GM06990 (cell line): ENCODE data around the gene NXPH1.

ENCODE experiments used
- DNase-seq: peaks from one replicate; pipeline ENCODE4 v3.0.0-alpha.2; 2011; ENCODE audit not compliant: insufficient read length; ENCODE audit errors: extremely low read depth
- H3K27me3 ChIP-seq: replicated peaks from 2 replicates; pipeline ENCODE4 v1.6.0; 2011; ENCODE audit warnings: low read length; ENCODE audit not compliant: control insufficient read depth, insufficient read depth
- H3K36me3 ChIP-seq: 2 replicates; pipeline ENCODE4 v1.5.1; 2011; ENCODE audit warnings: low read length; ENCODE audit not compliant: control insufficient read depth, insufficient read depth
- H3K4me3 ChIP-seq: replicated peaks from 2 replicates; pipeline ENCODE4 v1.5.1; 2011; ENCODE audit warnings: low read depth, mild to moderate bottlenecking, control low read depth, low read length
- TF ChIP-seq, protein P1 (sequence below): IDR thresholded peaks from 2 replicates; pipeline ENCODE4 v1.5.1; 2011; ENCODE audit warnings: low read length, control low read depth, mild to moderate bottlenecking, inconsistent platforms; ENCODE audit not compliant: insufficient read depth, poor library complexity, severe bottlenecking

NXPH1 gene

DNA sequence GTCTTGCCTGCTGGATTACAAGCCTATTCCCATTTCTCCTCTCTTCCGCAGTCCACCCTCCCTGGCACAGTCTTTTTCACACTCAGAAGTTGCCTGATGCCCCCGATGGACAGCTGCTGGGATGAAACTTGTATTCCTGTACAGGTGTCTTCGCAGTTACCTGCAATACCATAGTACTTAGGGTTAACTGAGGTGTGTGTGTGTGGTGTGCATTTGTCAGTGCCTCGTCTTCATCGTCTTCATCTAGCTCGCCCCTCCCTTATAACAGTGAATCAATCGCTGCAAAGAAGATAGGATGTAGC, 11.0 kb downstream of the NXPH1 start:
- DNase-seq, result no peak
- TF ChIP-seq, protein P1, sequence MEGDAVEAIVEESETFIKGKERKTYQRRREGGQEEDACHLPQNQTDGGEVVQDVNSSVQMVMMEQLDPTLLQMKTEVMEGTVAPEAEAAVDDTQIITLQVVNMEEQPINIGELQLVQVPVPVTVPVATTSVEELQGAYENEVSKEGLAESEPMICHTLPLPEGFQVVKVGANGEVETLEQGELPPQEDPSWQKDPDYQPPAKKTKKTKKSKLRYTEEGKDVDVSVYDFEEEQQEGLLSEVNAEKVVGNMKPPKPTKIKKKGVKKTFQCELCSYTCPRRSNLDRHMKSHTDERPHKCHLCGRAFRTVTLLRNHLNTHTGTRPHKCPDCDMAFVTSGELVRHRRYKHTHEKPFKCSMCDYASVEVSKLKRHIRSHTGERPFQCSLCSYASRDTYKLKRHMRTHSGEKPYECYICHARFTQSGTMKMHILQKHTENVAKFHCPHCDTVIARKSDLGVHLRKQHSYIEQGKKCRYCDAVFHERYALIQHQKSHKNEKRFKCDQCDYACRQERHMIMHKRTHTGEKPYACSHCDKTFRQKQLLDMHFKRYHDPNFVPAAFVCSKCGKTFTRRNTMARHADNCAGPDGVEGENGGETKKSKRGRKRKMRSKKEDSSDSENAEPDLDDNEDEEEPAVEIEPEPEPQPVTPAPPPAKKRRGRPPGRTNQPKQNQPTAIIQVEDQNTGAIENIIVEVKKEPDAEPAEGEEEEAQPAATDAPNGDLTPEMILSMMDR, result no peak
- Histone ChIP-seq H3K4me3 (no peak overlapping the region), H3K27me3 (no peaks in the 10 kb centered on the region; the same call in 1 of the 2 replicates), H3K36me3 (no peaks in the 10 kb centered on the region)

DNA sequence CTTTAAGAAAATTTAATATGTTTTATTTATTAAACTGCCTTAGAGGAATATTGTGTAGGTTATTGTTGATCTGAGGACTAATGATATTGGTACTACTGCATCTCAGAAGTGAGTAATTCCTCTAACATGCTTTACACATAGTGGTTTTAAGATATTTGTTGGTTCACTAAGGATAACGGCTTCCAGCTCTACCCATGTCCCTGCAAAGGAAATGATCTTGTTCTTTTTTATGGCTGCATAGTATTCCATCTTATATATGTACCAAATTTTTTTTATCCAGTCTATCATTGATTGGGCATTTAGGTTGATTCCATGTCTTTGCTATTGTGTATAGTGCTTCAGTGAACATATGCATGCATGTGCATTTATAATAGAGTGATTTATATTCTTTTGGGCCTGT, 20.1 kb downstream of the NXPH1 start:
- no peaks in the 10 kb centered on the region for H3K36me3 ChIP-seq
- DNase-seq, result no peak
- H3K4me3 ChIP-seq, result no peak overlapping the region
- TF ChIP-seq, protein P1, result no peak
- no peaks in the 10 kb centered on the region for H3K27me3 ChIP-seq

DNA sequence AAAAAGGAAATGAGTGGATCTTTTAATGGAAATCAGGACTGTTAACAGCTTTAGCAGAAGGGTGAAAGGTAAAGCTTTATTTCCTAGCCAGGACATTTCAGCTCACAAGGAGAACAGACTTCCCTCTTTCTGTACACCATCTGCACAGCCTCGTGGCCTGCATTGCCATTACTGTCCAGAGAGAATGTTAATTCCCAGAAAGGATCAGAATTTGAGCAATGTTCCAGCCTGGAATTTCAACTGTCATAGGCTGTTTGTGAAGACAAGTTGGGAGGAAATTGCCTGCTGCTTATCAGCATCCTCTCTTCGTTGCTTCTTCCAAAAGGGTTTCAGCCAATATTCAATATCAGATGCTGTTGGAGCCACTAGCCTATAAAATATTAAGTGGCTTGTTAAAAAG, 22.0 kb downstream of the NXPH1 start:
- TF ChIP-seq, protein P1, result no peak
- H3K27me3 ChIP-seq, result no peaks in the 10 kb centered on the region
- DNase-seq, result no peak
- H3K36me3 ChIP-seq, result no peaks in the 10 kb centered on the region
- H3K4me3 ChIP-seq, result no peak overlapping the region

GRCh38 chr7:8462309-8462708, 28.9 kb downstream of the NXPH1 start:
- Histone ChIP-seq H3K27me3 (no peaks in the 10 kb centered on the region), H3K36me3 (no peaks in the 10 kb centered on the region), H3K4me3 (no peak overlapping the region)
- no peak for DNase-seq
- TF ChIP-seq, protein P1, result no peak

DNA sequence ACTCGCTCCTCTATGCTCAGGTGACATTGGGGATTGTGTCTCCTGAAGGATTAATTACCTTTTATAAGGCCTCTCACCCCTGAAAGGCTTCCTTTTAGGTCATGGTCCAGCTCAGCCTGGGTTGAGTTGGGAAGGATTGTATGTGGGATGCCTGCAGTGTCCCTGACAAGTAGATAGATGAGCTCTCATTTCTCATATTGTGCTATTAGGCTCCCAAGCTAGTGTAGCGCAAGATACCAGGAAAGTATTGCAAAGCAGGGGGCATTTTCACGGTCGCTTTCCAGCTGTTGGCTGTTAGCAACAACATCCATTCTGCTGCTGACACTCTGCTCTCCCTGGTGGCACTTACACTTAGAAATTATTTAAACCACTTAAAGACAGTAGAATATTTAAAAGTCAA, 31.9 kb downstream of the NXPH1 start:
- H3K4me3 ChIP-seq, result no peak overlapping the region
- H3K27me3 ChIP-seq, result no peaks in the 10 kb centered on the region
- no peaks in the 10 kb centered on the region for H3K36me3 ChIP-seq
- TF ChIP-seq, protein P1, result no peak
- DNase-seq, result no peak

- TF ChIP-seq, protein P1, result no peak
- Histone ChIP-seq H3K4me3 (no peak overlapping the region), H3K27me3 (no peaks in the 10 kb centered on the region), H3K36me3 (no peaks in the 10 kb centered on the region)
- DNase-seq, result no peak
Measured at GRCh38 chr7:8480527-8480926, 47.1 kb downstream of the NXPH1 start.
